Effector memory CD4-positive, alpha-beta T cell (primary cell): ENCODE data around the gene KIF2B.

Experiments
- DNase-seq, 3 donors: peaks; one replicate each; pipeline ENCODE4 v3.0.0-alpha.2; 2020
- H3K27ac ChIP-seq: 2 replicates; pipeline ENCODE4 v1.7.0; 2013; ENCODE audit warnings: mild to moderate bottlenecking, low read length, moderate library complexity; ENCODE audit not compliant: insufficient read depth, poor library complexity, severe bottlenecking
- H3K27me3 ChIP-seq: replicated peaks from 2 replicates; pipeline ENCODE4 v1.7.0; 2013; ENCODE audit warnings: mild to moderate bottlenecking, low read length; ENCODE audit not compliant: insufficient read depth, control insufficient read depth, poor library complexity, severe bottlenecking
- H3K36me3 ChIP-seq: 2 replicates; pipeline ENCODE4 v1.7.0; 2013; ENCODE audit warnings: mild to moderate bottlenecking, low read length, moderate library complexity; ENCODE audit not compliant: control insufficient read depth, insufficient read depth
- H3K4me1 ChIP-seq: 2 replicates; pipeline ENCODE4 v1.7.0; 2013; ENCODE audit warnings: low read length, mild to moderate bottlenecking; ENCODE audit not compliant: control insufficient read depth, insufficient read depth, poor library complexity, severe bottlenecking
- H3K4me3 ChIP-seq: 2 replicates; pipeline ENCODE4 v1.7.0; 2013; ENCODE audit warnings: low read length, low read depth, mild to moderate bottlenecking; ENCODE audit not compliant: insufficient read depth, poor library complexity, severe bottlenecking
- H3K9me3 ChIP-seq: 2 replicates; pipeline ENCODE4 v1.7.0; 2013; ENCODE audit warnings: mild to moderate bottlenecking, low read length, moderate library complexity; ENCODE audit not compliant: control insufficient read depth
- total RNA-seq, 3 donors: gene quantifications; one replicate each; lab custom pipeline; 2026; lab: John Stamatoyannopoulos, UW

Gene KIF2B
- total RNA-seq: 0 reads per million in 3 donors

GRCh38 chr17:53822764-53823163 lies at the start of gene KIF2B:
Gene KIF2B, plus strand, starts transcription at chr17:53822927. Its CDS starts 107 bp downstream, at chr17:53823034.
- no peaks in the 10 kb centered on the region for H3K27me3 ChIP-seq
- no peak for DNase-seq
- no peak within 1 kb of the TSS for H3K4me3 ChIP-seq
- no peaks in the 10 kb centered on the region for H3K4me1 ChIP-seq
- no peaks in the 10 kb centered on the region for H3K36me3 ChIP-seq
- H3K9me3 ChIP-seq: no peaks in the 10 kb centered on the region
- no peak within 1 kb of the TSS for H3K27ac ChIP-seq

- Histone ChIP-seq H3K27ac (no peak overlapping the region), H3K4me3 (no peak overlapping the region), H3K36me3 (no peaks in the 10 kb centered on the region), H3K4me1 (no peaks in the 10 kb centered on the region), H3K27me3 (no peaks in the 10 kb centered on the region), H3K9me3 (no peaks in the 10 kb centered on the region)
- DNase-seq: no peak
Measured at GRCh38 chr17:53780320-53780719, 42.4 kb upstream of the KIF2B start.

GRCh38 chr17:53791551-53791950 lies 31.2 kb upstream of the KIF2B start:
- no peak for DNase-seq
- no peak overlapping the region for H3K4me3 ChIP-seq
- no peak overlapping the region for H3K27ac ChIP-seq
- H3K27me3 ChIP-seq: no peaks in the 10 kb centered on the region
- no peaks in the 10 kb centered on the region for H3K9me3 ChIP-seq
- H3K36me3 ChIP-seq: no peaks in the 10 kb centered on the region
- no peaks in the 10 kb centered on the region for H3K4me1 ChIP-seq

- no peak overlapping the region for H3K27ac ChIP-seq
- no peaks in the 10 kb centered on the region for H3K36me3 ChIP-seq
- no peaks in the 10 kb centered on the region for H3K4me1 ChIP-seq
- H3K4me3 ChIP-seq: no peak overlapping the region
- no peak for DNase-seq
- no peaks in the 10 kb centered on the region for H3K27me3 ChIP-seq
- no peaks in the 10 kb centered on the region for H3K9me3 ChIP-seq
Measured at GRCh38 chr17:53792451-53792850, 30.3 kb upstream of the KIF2B start.

GRCh38 chr17:53792997-53793396 lies 29.7 kb upstream of the KIF2B start:
- Histone ChIP-seq H3K27me3 (no peaks in the 10 kb centered on the region), H3K4me3 (no peak overlapping the region), H3K27ac (no peak overlapping the region), H3K36me3 (no peaks in the 10 kb centered on the region), H3K9me3 (no peaks in the 10 kb centered on the region), H3K4me1 (no peaks in the 10 kb centered on the region)
- no peak for DNase-seq

GRCh38 chr17:53794875-53795274 lies 27.9 kb upstream of the KIF2B start:
- H3K27me3 ChIP-seq: no peaks in the 10 kb centered on the region
- no peak overlapping the region for H3K4me3 ChIP-seq
- H3K9me3 ChIP-seq: no peaks in the 10 kb centered on the region
- H3K36me3 ChIP-seq: no peaks in the 10 kb centered on the region
- no peak overlapping the region for H3K27ac ChIP-seq
- no peak for DNase-seq
- H3K4me1 ChIP-seq: no peaks in the 10 kb centered on the region

GRCh38 chr17:53796642-53797041 lies 26.1 kb upstream of the KIF2B start:
- Histone ChIP-seq H3K36me3 (no peaks in the 10 kb centered on the region), H3K9me3 (no peaks in the 10 kb centered on the region), H3K27me3 (no peaks in the 10 kb centered on the region), H3K4me3 (no peak overlapping the region), H3K4me1 (no peaks in the 10 kb centered on the region), H3K27ac (no peak overlapping the region)
- no peak for DNase-seq

- H3K27ac ChIP-seq: no peak overlapping the region
- no peaks in the 10 kb centered on the region for H3K9me3 ChIP-seq
- H3K4me3 ChIP-seq: no peak overlapping the region
- H3K4me1 ChIP-seq: no peaks in the 10 kb centered on the region
- DNase-seq: no peak
- H3K36me3 ChIP-seq: no peaks in the 10 kb centered on the region
- no peaks in the 10 kb centered on the region for H3K27me3 ChIP-seq
Measured at GRCh38 chr17:53797501-53797900, 25.2 kb upstream of the KIF2B start.

GRCh38 chr17:53804437-53804836 lies 18.3 kb upstream of the KIF2B start:
- Histone ChIP-seq H3K36me3 (no peaks in the 10 kb centered on the region), H3K27ac (no peak overlapping the region), H3K9me3 (no peaks in the 10 kb centered on the region), H3K4me1 (no peaks in the 10 kb centered on the region), H3K4me3 (no peak overlapping the region), H3K27me3 (no peaks in the 10 kb centered on the region)
- no peak for DNase-seq

- Histone ChIP-seq H3K4me1 (no peaks in the 10 kb centered on the region), H3K36me3 (no peaks in the 10 kb centered on the region), H3K27me3 (no peaks in the 10 kb centered on the region), H3K4me3 (no peak overlapping the region), H3K9me3 (no peaks in the 10 kb centered on the region), H3K27ac (no peak overlapping the region)
- no peak for DNase-seq
Measured at GRCh38 chr17:53806473-53806872, 16.3 kb upstream of the KIF2B start.

GRCh38 chr17:53807286-53807685 lies 15.4 kb upstream of the KIF2B start:
- H3K27me3 ChIP-seq: no peaks in the 10 kb centered on the region
- H3K4me3 ChIP-seq: no peak overlapping the region
- no peak overlapping the region for H3K27ac ChIP-seq
- H3K9me3 ChIP-seq: no peaks in the 10 kb centered on the region
- no peaks in the 10 kb centered on the region for H3K4me1 ChIP-seq
- no peaks in the 10 kb centered on the region for H3K36me3 ChIP-seq
- no peak for DNase-seq
